Measurements from ENCODE around the gene ABO.
"Not testable (repeated sequence)": the region's sequence is repeated elsewhere in the genome, so short reads cannot be mapped to it uniquely, and the experiment has no call there.

ABO gene

DNA sequence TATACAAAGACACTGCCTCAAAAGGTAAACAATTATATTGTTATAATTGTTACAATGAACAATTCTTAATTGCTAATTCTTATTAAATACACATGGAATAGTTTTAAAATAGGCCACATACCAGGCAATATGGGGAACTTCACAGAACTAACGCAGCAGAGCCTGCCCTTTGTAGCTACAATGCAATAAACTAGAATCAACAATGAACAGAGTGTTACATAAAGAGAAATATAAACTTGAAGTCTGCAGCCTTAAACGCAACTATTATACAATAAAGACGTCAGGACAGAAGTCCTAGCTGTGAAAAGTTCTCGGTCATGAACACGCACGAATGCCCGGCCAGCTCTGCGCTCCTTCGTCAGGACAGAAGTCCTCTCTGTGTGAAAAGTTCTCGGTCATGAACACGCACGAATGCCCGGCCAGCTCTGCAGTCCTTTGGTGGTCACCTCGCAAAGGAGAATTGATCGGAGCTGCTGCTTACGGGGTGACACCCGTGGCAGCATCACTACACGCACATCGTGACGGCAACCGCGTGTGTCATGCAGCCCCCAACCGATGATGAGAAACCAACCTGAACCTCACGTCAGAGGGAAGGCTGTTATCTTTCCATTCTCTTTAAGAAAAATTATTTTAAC is 43.0 kb downstream of the ABO start:
- not testable (repeated sequence) for H3K27ac ChIP-seq (ENCODE audit: low read length); H3K4me3 ChIP-seq (ENCODE audit: low read length); H3K27me3 ChIP-seq (ENCODE audit: control insufficient read depth, insufficient read depth, low read length); H3K9me3 ChIP-seq (ENCODE audit: control insufficient read depth, insufficient read depth, low read length); DNase-seq (ENCODE audit: low read depth, low spot score); H3K36me3 ChIP-seq (ENCODE audit: control insufficient read depth, insufficient read depth, low read length); H3K4me1 ChIP-seq (ENCODE audit: control insufficient read depth, insufficient read depth, low read length)
- WGBS (ENCODE audit: insufficient coverage, insufficient read length) = no CpG with 5 or more reads among the region's 24 CpGs

GRCh38 chr9:133230514-133230913 is 44.5 kb downstream of the ABO start:
- H3K9me3 ChIP-seq (ENCODE audit: control insufficient read depth, insufficient read depth, low read length); H3K4me1 ChIP-seq (ENCODE audit: control insufficient read depth, insufficient read depth, low read length); H3K27ac ChIP-seq (ENCODE audit: low read length); H3K36me3 ChIP-seq (ENCODE audit: control insufficient read depth, insufficient read depth, low read length); DNase-seq (ENCODE audit: low read depth, low spot score); H3K27me3 ChIP-seq (ENCODE audit: control insufficient read depth, insufficient read depth, low read length); H3K4me3 ChIP-seq (ENCODE audit: low read length): not testable (repeated sequence)
- WGBS (ENCODE audit: insufficient coverage, insufficient read length) = no CpG with 5 or more reads among the region's 7 CpGs

GRCh38 chr9:133230093-133230492 is 44.9 kb downstream of the ABO start:
- DNase-seq (ENCODE audit: low read depth, low spot score) = no peak
- no CpG with 5 or more reads among the region's 5 CpGs for WGBS (ENCODE audit: insufficient coverage, insufficient read length)
- H3K27me3 ChIP-seq (ENCODE audit: control insufficient read depth, insufficient read depth, low read length) = no peaks in the 10 kb centered on the region
- no peak overlapping the region for H3K27ac ChIP-seq (ENCODE audit: low read length)
- H3K4me1 ChIP-seq (ENCODE audit: control insufficient read depth, insufficient read depth, low read length) = no peaks in the 10 kb centered on the region
- H3K9me3 ChIP-seq (ENCODE audit: control insufficient read depth, insufficient read depth, low read length) = no peaks in the 10 kb centered on the region
- H3K4me3 ChIP-seq (ENCODE audit: low read length) = no peak overlapping the region
- H3K36me3 ChIP-seq (ENCODE audit: control insufficient read depth, insufficient read depth, low read length) = no peaks in the 10 kb centered on the region

DNA sequence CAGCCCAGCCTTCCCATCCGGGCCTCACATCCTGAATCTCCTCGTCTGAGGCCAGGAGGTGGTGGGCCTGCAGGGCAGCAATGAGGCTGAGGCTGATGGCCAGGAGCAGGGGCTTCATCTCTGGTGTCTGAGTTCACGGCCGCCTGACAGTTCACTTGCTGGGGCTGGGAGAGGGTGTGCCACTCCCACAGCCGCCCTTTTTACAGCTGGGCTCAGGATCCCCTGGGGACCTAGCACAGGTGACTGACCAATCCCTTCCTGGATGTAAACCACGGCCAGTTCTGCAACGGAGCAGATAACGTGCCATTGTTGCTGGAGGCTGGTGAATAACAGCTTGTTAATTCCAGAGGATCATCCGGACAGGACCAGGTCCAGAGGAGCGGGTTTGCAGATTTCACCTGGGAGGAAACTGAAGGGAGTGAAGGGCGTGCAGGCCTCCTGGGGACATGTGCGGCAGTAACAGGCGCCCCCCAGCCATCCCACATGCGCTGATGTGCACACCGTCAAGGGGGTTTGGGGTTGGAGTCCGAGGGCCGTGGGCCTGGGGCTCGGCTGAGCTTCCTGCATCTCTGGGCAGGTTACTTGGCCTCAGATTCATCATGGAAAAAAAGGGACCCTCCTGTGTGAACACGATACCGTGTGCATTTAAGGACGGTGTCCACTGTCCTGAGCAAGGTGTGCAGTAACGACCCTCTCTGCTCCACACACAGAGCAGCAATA is 46.4 kb downstream of the ABO start:
- H3K4me1 ChIP-seq (ENCODE audit: control insufficient read depth, insufficient read depth, low read length); H3K36me3 ChIP-seq (ENCODE audit: control insufficient read depth, insufficient read depth, low read length); H3K27me3 ChIP-seq (ENCODE audit: control insufficient read depth, insufficient read depth, low read length); H3K27ac ChIP-seq (ENCODE audit: low read length); H3K9me3 ChIP-seq (ENCODE audit: control insufficient read depth, insufficient read depth, low read length); H3K4me3 ChIP-seq (ENCODE audit: low read length); DNase-seq (ENCODE audit: low read depth, low spot score): not testable (repeated sequence)
- WGBS (ENCODE audit: insufficient coverage, insufficient read length) = no CpG with 5 or more reads among the region's 22 CpGs

- H3K4me3 ChIP-seq (ENCODE audit: low read length) = not testable (repeated sequence)
- no CpG with 5 or more reads among the region's 8 CpGs for WGBS (ENCODE audit: insufficient coverage, insufficient read length)
Measured at GRCh38 chr9:133227996-133228395, 47.0 kb downstream of the ABO start.

GRCh38 chr9:133227242-133227860 is 47.6 kb downstream of the ABO start:
- DNase-seq (ENCODE audit: low read depth, low spot score) = no peak
- no CpG with 5 or more reads among the region's 11 CpGs for WGBS (ENCODE audit: insufficient coverage, insufficient read length)

More at GRCh38 chr9:133227996-133228395, 47.0 kb downstream of the ABO start:
- H3K27ac ChIP-seq (ENCODE audit: low read length); H3K27me3 ChIP-seq (ENCODE audit: control insufficient read depth, insufficient read depth, low read length); H3K36me3 ChIP-seq (ENCODE audit: control insufficient read depth, insufficient read depth, low read length); H3K9me3 ChIP-seq (ENCODE audit: control insufficient read depth, insufficient read depth, low read length); DNase-seq (ENCODE audit: low read depth, low spot score); H3K4me1 ChIP-seq (ENCODE audit: control insufficient read depth, insufficient read depth, low read length): not testable (repeated sequence)

DNA sequence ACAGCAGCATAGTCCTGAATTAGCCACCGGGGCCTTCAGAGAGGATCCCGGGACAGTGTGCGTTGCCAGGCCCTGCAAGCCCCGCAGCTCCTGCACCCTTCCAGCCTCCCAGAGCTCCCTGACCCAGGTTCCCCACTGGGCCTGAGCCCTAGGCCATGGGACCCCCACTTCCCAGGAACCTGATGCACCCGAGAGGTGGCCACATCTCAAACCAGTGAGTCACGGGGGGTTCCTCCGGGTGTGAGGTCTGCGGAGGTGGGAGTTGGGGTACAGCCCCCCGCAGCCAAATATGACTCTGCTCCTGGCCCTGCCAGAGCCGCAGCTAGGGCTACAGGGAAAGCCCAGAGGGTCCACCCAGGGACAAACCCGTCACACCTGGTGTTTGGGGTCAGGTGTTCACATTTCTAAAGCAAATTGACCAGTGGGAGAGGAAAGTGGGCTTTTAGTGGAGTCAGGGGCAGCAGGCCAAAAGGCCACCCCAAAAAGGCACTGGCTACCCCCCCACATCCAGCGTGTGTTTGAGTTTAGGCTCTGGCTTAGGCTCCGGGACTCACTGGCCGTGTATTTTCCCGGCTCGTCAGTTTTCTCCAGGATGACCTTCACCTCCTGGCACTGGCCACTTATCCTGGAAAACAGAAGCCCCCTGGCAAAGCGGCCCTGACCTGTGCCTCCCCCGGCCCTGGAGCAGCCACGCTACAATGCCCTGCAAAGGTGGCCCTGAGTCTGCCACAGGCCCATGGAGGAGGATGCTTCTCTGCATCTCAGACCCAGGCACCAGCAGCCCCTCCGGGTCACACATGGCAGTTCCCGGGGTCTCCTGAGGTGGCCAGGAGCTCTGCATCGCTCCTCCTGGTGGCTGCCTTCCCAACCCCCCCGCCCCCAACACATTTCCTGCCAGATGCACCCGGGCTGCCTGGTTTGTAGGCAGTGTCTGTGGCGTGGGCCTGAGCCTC is 48.5 kb downstream of the ABO start:
- H3K4me1 ChIP-seq (ENCODE audit: control insufficient read depth, insufficient read depth, low read length) = no peaks in the 10 kb centered on the region
- DNase-seq (ENCODE audit: low read depth, low spot score) = no peak
- no peak overlapping the region for H3K27ac ChIP-seq (ENCODE audit: low read length)
- H3K27me3 ChIP-seq (ENCODE audit: control insufficient read depth, insufficient read depth, low read length) = no peaks in the 10 kb centered on the region
- H3K4me3 ChIP-seq (ENCODE audit: low read length) = no peak overlapping the region
- no peaks in the 10 kb centered on the region for H3K9me3 ChIP-seq (ENCODE audit: control insufficient read depth, insufficient read depth, low read length)
- no CpG with 5 or more reads among the region's 25 CpGs for WGBS (ENCODE audit: insufficient coverage, insufficient read length)
- H3K36me3 ChIP-seq (ENCODE audit: control insufficient read depth, insufficient read depth, low read length) = no peaks in the 10 kb centered on the region; the same call in 1 of the 2 replicates

More at GRCh38 chr9:133227242-133227860, 47.6 kb downstream of the ABO start:
- Histone ChIP-seq H3K36me3 (ENCODE audit: control insufficient read depth, insufficient read depth, low read length) (no peaks in the 10 kb centered on the region; the same call in 1 of the 2 replicates), H3K27ac (ENCODE audit: low read length) (no peak overlapping the region), H3K4me3 (ENCODE audit: low read length) (no peak overlapping the region), H3K9me3 (ENCODE audit: control insufficient read depth, insufficient read depth, low read length) (no peaks in the 10 kb centered on the region), H3K4me1 (ENCODE audit: control insufficient read depth, insufficient read depth, low read length) (no peaks in the 10 kb centered on the region), H3K27me3 (ENCODE audit: control insufficient read depth, insufficient read depth, low read length) (no peaks in the 10 kb centered on the region)

- H3K4me1 ChIP-seq (ENCODE audit: control insufficient read depth, insufficient read depth, low read length) = no peaks in the 10 kb centered on the region
- WGBS (ENCODE audit: insufficient coverage, insufficient read length) = no CpG with 5 or more reads among the region's 38 CpGs
- DNase-seq (ENCODE audit: low read depth, low spot score) = no peak
- no peaks in the 10 kb centered on the region for H3K9me3 ChIP-seq (ENCODE audit: control insufficient read depth, insufficient read depth, low read length)
- no peaks in the 10 kb centered on the region; the same call in 1 of the 2 replicates for H3K36me3 ChIP-seq (ENCODE audit: control insufficient read depth, insufficient read depth, low read length)
- H3K27ac ChIP-seq (ENCODE audit: low read length) = no peak overlapping the region
- H3K4me3 ChIP-seq (ENCODE audit: low read length) = no peak overlapping the region
- no peaks in the 10 kb centered on the region for H3K27me3 ChIP-seq (ENCODE audit: control insufficient read depth, insufficient read depth, low read length)
Measured at GRCh38 chr9:133225171-133226011, 49.6 kb downstream of the ABO start.

- H3K27ac ChIP-seq (ENCODE audit: low read length) = no peak overlapping the region
- no peaks in the 10 kb centered on the region for H3K27me3 ChIP-seq (ENCODE audit: control insufficient read depth, insufficient read depth, low read length)
- H3K36me3 ChIP-seq (ENCODE audit: control insufficient read depth, insufficient read depth, low read length) = no peaks in the 10 kb centered on the region; the same call in 1 of the 2 replicates
- no CpG with 5 or more reads among the region's 12 CpGs for WGBS (ENCODE audit: insufficient coverage, insufficient read length)
- no peak overlapping the region for H3K4me3 ChIP-seq (ENCODE audit: low read length)
- H3K4me1 ChIP-seq (ENCODE audit: control insufficient read depth, insufficient read depth, low read length) = no peaks in the 10 kb centered on the region
- no peak for DNase-seq (ENCODE audit: low read depth, low spot score)
- no peaks in the 10 kb centered on the region for H3K9me3 ChIP-seq (ENCODE audit: control insufficient read depth, insufficient read depth, low read length)
Measured at GRCh38 chr9:133224762-133225161, 50.2 kb downstream of the ABO start.

Data from iPS DF 6.9 (cell line).